Amygdala (tissue), 56 donors: Measurements from ENCODE around the gene LMF1.
"Not testable (repeated sequence)": the region's sequence is repeated elsewhere in the genome, so short reads cannot be mapped to it uniquely, and the experiment has no call there.

Source experiments
- DNase-seq, 56 donors: peaks; one replicate each; lab custom pipeline; 2025; lab: John Stamatoyannopoulos, UW

LMF1 gene

DNA sequence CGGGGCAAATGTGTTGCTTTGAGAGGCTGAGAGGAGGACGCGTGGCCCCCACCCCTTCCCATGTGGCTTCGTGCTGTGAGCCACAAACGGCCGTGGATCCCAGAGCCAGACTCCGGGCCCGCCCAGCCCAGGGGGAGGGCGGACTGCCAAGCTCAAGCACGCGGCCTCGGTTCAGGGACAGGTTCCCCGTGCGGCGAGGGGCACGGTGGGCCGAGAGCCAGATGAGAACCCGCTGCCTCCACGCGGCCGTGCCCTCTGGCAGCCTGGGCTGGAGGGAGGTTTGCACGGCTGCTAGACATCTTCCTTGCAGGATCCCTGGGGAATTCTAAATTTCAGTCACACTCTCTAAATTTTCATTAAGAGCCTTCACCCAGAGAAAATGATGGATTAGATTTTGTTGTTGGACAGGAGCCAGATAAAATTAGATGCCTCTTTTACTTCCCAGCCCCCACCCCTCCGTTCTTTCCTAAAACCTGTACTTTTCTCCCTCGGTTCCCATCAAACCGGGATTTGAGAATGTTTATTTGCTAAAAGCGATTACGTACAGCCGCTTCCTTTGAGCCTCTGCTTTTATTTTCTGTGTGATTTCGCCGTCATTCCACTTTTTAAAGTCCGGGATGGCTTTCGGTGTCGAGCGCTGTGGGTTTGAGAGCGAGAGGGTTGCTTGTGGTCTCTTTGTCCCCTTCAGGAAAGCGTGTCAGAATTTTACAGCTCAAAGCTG lies 145.3 kb downstream of the LMF1 start:
- peak in 31 of 56 donors; percentile 4 to 77 (median 38) for DNase-seq

DNA sequence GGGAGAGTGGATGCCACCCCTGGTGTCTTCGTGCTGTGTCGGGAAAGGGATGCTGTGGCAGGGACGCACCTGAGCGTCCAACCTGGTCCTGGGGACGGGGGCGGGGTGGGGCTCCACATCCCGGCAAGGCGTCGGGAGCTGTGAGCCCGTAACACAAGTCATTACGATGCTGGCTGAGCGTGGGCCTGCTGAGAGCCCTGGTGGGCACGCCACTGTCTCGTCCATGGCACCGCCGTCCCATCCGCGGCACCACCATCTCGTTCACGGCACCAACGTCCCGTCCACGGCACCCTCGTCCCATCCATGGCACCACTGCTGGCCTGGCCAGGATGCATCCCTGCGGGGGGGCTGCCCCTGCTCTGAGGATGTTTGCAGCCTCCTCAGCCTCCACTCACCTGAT lies 146.2 kb downstream of the LMF1 start:
- DNase-seq: no peak

DNA sequence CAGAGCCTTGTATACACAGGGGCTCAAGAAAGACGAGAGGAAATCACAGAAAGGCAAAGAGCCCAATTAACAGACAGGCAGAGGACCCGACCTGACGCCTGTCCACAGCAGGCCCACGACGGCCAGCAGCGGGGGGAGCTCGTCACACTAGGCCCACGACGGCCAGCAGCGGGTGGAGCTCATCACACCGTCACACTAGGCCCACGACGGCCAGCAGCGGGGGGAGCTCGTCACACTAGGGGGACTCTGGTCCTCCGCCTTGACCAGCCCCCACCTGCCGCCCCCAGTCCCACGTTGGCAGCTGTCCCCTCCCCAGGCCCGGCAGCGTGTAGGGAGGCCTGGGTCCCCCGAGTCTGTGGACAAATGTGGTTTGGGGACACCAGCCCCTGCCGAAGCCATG lies 146.6 kb downstream of the LMF1 start:
- DNase-seq: no peak

DNA sequence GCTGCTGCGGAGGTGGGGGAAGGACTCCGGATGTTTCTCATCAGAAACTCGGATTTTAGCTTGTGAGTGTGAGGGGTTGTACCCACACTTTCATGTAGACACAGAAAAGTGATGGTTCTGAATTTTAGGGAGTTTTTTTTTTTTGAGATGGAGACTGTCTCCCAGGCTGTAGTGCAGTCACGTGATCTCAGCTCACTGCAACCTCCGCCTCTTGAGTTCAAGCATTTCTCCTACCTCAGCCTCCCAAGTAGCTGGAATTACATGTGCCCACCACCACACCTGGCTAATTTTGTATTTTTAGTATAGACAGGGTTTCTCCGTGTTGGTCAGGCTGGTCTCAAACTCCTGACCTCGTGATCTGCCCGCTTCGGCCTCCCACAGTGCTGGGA lies 147.9 kb downstream of the LMF1 start:
- no peak for DNase-seq

GRCh38 chr16:822174-822908 lies 148.4 kb downstream of the LMF1 start:
- no peak for DNase-seq

- DNase-seq: no peak
Observed at GRCh38 chr16:821751-822150, 149.0 kb downstream of the LMF1 start.

GRCh38 chr16:820748-821147 lies 150.0 kb downstream of the LMF1 start:
- no peak for DNase-seq

DNA sequence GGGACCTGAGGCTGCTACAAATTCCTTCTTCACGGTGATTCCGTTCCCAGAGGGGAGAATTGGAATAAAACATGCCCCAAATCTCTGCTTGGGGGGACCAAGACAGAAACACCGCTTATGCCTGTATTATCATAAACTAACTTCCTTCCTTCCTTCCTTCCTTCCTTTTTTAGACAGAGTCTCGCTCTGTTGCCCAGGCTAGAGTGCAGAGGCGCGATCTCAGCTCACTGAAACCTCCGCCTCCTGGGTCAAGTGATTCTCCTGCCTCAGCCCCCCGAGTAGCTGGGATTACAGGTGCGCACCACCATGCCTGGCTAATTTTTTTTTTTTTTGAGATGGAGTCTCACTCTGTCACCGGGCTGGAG lies 150.8 kb downstream of the LMF1 start:
- DNase-seq: not testable (repeated sequence)

DNA sequence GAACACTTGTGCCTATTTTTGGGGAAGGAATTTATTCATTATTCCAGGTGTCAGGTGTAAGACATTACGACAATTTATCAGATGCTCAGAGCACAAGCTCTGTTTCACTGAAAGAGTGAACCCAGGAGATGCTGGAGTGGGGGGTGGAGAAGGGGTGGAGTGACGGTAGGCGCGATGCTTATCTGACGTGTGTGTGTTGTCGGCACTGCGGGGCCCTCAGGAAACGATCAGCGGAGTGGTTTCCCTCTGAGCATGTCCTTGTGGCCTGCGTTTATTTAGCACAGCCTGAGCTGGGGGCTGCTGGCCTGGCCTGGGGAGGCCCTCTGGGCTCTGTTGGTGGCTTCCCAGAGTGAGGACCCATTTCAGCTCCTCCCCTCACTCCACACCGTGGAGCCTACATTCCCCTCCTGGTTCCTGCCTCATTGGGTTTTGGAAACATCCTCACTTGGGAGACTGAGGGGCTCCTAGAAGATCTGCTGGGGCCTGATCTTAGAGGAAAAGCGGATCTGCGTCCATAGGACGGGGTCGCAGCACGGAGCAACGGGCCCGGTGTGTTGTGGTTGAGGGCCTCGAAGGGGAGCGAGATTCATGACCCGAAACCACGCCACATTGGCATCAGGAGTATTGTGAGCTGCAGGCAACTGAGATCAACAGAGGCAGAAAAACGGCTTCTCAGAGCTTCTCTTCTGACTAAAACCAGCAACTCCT lies 151.3 kb downstream of the LMF1 start:
- DNase-seq: no peak

DNA sequence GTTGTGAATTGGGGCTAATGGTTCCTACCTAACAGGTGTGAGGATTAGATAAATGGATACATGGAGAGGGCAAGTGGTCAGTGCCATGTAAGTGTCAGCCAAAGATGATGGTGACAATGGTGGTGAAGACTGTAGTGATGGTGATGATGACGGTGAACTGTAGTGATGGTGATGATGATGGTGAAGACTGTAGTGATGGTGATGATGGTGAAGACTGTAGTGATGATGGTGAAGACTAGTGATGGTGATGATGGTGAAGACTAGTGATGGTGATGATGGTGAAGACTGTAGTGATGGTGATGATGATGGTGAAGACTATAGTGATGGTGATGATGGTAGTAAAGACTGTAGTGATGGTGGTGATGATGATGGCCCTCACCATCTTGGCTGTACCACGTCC lies 152.2 kb downstream of the LMF1 start:
- no peak for DNase-seq

DNA sequence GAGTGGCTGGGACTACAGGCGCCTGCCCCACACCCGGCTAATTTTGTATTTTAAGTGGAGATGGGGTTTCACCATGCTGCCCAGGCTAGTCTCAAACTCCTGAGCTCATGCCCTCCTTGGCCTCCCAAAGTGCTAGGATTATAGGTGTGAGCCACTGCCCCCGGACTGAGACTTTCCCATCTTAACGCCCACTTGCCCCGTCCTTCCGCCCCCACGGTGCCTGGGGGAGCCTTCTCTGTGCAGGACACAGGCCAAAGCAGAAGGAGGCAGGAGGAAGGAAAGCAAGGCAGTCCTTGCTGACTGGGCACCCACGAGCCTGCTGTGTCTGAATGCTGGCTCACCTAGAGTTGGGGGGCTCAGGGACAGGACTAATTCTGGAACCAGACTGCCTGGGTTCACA lies 152.7 kb downstream of the LMF1 start:
- no peak for DNase-seq

DNA sequence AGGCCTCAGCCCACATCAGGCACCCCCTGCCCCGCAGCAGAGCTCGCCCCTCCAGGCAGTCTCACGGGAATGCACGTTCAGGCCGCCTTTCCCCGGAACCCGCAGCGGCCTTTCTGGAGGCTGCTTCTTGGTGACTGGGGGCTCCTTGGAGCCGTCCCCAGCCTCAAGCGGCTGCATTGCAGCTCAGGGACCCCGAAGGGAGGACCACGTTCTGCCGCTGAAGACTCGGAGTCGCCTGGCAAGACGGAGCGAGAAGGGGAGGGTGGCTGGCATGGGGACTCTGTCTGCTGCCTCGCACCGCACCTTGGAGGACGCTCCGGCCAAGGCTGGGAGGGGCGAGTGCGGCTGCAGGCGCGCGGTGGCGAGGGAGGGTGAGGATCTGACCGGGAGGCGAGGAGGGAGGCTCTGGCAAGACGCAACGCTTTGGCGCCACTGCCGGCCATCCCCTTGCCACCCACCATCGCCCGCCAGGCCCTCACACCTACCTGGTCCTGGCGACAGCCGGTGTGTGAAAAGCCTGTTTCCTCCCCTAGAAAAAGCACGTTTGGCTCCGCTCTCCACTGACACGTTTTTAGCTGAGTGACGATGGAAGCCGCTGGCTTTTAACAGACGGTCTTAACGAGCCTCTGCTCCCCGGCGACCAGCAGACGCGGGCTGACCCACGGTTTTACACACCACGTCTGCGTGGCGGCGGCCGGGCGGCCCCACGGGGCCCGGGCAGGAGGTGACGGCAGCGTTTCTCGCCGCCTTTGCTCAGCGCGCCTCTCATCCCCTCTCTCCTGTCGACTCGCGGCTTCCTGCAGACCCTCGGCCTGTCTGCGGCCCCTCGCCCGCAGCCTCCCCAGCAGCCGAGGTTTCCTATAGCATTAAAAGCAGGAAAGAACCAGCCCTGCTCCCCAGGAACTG lies 153.5 kb downstream of the LMF1 start:
- DNase-seq: peak in 1 of 56 donors; percentile 9

DNA sequence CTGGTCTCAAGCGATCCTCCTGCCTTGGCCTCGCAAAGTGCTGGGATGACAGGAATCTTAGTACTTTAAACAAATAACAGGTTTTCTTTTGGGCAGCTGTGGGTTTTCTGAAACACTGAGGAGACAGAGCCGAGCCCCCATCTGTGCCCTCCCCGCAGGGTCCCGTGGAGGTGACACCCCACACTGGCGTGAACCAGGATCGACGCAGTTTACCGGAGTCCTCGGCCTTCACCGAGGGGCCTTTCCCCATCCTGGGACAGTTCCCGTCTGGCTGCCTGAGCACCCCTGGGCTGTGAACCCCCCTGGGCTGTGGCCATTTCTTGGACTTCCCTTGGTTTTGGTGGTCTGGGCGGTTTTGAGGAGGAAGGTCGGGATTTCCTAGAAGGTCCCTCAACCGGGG lies 154.9 kb downstream of the LMF1 start:
- no peak for DNase-seq

- no peak for DNase-seq
Observed at GRCh38 chr16:814974-815373, 155.8 kb downstream of the LMF1 start.

DNA sequence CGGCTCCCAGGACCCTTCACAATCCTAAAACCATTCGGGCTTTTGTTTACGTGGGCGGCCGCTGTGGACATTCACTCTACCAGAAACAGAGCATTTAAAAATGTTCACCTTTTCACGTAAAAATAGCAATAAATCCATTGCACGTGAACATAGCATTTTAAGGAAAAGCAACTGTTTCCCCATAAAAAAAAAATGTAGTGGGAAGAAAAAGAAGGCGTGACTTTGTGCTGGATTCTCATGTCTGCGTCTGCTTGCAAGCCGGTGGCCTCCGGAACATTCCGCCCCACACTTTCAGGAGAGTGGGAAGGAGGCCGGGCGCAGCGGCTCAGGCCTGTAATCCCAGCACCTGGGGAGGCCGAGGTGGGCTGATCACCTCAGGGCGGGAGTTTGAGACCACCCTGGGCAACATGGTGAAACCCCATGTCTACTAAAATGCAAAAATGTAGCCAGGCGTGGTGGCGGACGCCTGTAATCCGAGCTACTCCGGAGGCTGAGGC lies 156.8 kb downstream of the LMF1 start:
- peak in 2 of 56 donors; percentile 11 to 31 for DNase-seq

- DNase-seq: peak in 48 of 56 donors; percentile 4 to 80 (median 36)
Observed at GRCh38 chr16:813204-813915, 157.4 kb downstream of the LMF1 start.

- DNase-seq: no peak
Observed at GRCh38 chr16:808085-808386, 162.7 kb downstream of the LMF1 start.

DNA sequence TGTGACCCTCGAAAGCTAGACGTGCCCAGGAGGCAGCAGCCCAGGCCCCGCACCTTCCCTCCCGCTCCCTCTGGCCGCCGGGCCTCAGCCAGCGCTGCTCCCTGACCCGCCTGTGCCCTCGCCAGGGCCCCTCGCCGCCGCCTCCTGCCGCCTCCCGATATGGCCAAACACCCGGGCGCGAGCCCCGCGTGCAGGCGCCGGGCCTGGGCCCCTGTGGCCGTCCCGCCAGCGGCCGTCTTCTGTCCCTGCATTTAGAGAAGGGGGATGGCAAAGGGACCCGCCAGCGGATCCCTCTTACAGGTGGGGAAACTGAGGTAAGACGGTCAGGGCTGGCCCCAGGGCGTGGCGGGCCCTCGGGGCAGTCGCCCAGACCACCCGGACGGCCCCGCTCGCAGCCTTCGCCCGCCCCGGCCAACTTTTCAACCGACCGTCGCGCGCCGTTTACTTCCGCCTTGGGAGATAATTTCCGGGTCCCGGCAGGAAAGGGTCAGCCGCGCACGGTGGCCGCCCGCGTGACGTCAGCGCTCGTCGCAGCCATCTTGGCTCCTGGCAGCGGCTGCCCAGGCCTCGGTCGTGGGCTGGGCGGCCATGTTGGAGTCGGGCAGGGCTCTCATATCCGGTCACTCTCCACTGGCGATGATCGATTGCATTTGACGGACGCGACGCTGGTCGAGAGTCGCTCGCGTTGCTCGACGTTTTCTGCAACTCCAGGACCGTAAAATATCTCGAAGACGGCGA lies 163.3 kb downstream of the LMF1 start:
- peak; percentile 33 to 96 (median 83) for DNase-seq

DNA sequence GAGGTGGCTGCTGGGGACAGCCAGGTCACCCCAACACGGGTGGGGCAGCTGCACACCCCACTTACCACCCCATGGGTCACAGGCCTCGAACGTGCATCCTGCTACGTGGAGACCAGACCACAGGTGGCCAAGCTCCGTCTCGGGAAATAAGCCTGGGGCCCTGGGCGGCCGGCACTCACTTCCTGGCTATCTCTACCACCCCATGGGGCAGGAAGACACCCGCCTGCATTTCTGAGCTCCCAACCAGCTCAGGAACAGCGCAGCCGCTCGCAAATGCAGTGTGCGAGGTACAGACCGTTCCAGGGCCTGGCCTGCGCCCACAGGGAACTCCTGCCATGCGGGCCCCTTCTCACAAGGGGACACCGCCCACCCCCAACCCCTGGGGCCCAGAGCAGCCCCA lies 165.3 kb downstream of the LMF1 start:
- no peak for DNase-seq
